Endothelial cell of umbilical vein (primary cell): ENCODE results near the gene CORO2B. TPM values are rescaled to one million over a fixed set of nuclear protein-coding genes. Genes with fewer than 3 reads are reported as not detected.

Source experiments
- BruUV-seq: library from RNA; stranded (reverse); fragments of 400-500 nt; replicated peaks from 2 replicates; lab custom pipeline; 2021; lab: Mats Ljungman, UMichigan
- CTCF ChIA-PET: fragments of 300-600, 350-600 bp; sonication (Branson Sonifier 250); formaldehyde crosslinking; loops from one replicate; lab custom pipeline; 2021; ENCODE audit warnings: antibody characterized with exemption, inconsistent platforms; lab: Charles Lee
- POLR2A ChIA-PET: fragments of 300-600, 350-600 bp; sonication (Branson Sonifier 250); formaldehyde crosslinking; loops from one replicate; lab custom pipeline; 2021; ENCODE audit warnings: antibody characterized with exemption, inconsistent platforms; lab: Charles Lee
- DNase-seq: peaks from one replicate; pipeline ENCODE4 v3.0.0-alpha.2; 2011; ENCODE audit warnings: low read depth, low spot score
- FAIRE-seq: peaks from 2 replicates; lab custom pipeline; 2011; peaks lifted over from hg19 to GRCh38; lab: Jason Lieb, UNC
- H2AFZ ChIP-seq: 2 replicates; pipeline ENCODE4 v1.6.0; 2012; ENCODE audit warnings: low read depth, low read length, control low read depth, inconsistent platforms
- H3K27ac ChIP-seq: 2 replicates; pipeline ENCODE4 v1.5.1; 2011; ENCODE audit warnings: low read depth, mild to moderate bottlenecking, control low read depth, low read length, moderate library complexity; ENCODE audit not compliant: insufficient read depth
- H3K27me3 ChIP-seq, 2 experiments: 2 replicates each; pipeline versions ENCODE4 v1.6.0 to v1.6.1; 2011; ENCODE audit warnings: low read length in 2 of 2, mixed read lengths in 1 of 2; ENCODE audit not compliant: control insufficient read depth in 2 of 2, insufficient read depth in 2 of 2
- H3K36me3 ChIP-seq, 2 experiments: 2 replicates in 1 of 2; 3 replicates in 1 of 2; pipeline ENCODE4 v1.5.1; 2011; ENCODE audit warnings: low read length in 2 of 2, mild to moderate bottlenecking in 1 of 2, moderate library complexity in 1 of 2; ENCODE audit not compliant: control insufficient read depth in 2 of 2, insufficient read depth in 2 of 2; ENCODE audit errors: extremely low read depth in 1 of 2
- H3K4me1 ChIP-seq: 3 replicates; pipeline ENCODE4 v1.5.1; 2011; ENCODE audit warnings: mild to moderate bottlenecking, low read length; ENCODE audit not compliant: control insufficient read depth, insufficient read depth; ENCODE audit errors: extremely low read depth
- H3K4me2 ChIP-seq: 2 replicates; pipeline ENCODE4 v1.6.1; 2011; ENCODE audit warnings: low read length, control low read depth, mixed read lengths; ENCODE audit not compliant: insufficient read depth
- H3K4me3 ChIP-seq, 3 experiments: fragments of 200-600 bp in 1 of 3; sonication (generic), shearing (Covaris generic) in 1 of 3; replicated peaks in 1 of 3; 2 replicates each; pipeline ENCODE4 v1.5.1; 2011 to 2016; ENCODE audit warnings: control low read depth in 3 of 3, low read length in 3 of 3, mild to moderate bottlenecking in 2 of 3, inconsistent platforms in 1 of 3, low read depth in 1 of 3, moderate library complexity in 1 of 3; ENCODE audit not compliant: insufficient read depth in 1 of 3
- H3K79me2 ChIP-seq: 2 replicates; pipeline ENCODE4 v1.6.0; 2012; ENCODE audit warnings: low read length, inconsistent platforms; ENCODE audit not compliant: control insufficient read depth, insufficient read depth
- H3K9ac ChIP-seq: replicated peaks from 2 replicates; pipeline ENCODE3; 2011; ENCODE audit warnings: low read length, control low read depth; ENCODE audit not compliant: insufficient read depth; ENCODE audit errors: extremely low read depth
- H3K9me1 ChIP-seq: replicated peaks from 3 replicates; pipeline ENCODE4 v1.6.0; 2011; ENCODE audit warnings: mild to moderate bottlenecking, low read length; ENCODE audit not compliant: control insufficient read depth, insufficient read depth; ENCODE audit errors: extremely low read depth
- H3K9me3 ChIP-seq: replicated peaks from 2 replicates; pipeline ENCODE4 v1.5.1; 2012; ENCODE audit warnings: low read length, inconsistent platforms; ENCODE audit not compliant: control insufficient read depth, insufficient read depth
- H4K20me1 ChIP-seq: replicated peaks from 2 replicates; pipeline ENCODE3; 2011; ENCODE audit warnings: mild to moderate bottlenecking, low read length; ENCODE audit not compliant: control insufficient read depth, insufficient read depth; ENCODE audit errors: extremely low read depth
- CTCF ChIP-seq, 2 donors: IDR thresholded peaks; 1 replicate in 1 of 2; 2 replicates in 1 of 2; pipeline ENCODE4 v1.5.1; 2011; ENCODE audit warnings: low read length in 2 of 2, mild to moderate bottlenecking in 2 of 2, moderate library complexity in 2 of 2, control low read depth in 1 of 2, inconsistent platforms in 1 of 2, low read depth in 1 of 2; ENCODE audit not compliant: insufficient read depth in 1 of 2; ENCODE audit errors: extremely low read depth in 1 of 2
- EZH2 ChIP-seq: IDR thresholded peaks from 2 replicates; pipeline ENCODE4 v1.6.1; 2012; ENCODE audit warnings: borderline replicate concordance, low read depth, mild to moderate bottlenecking, moderate library complexity, low read length, inconsistent platforms; ENCODE audit not compliant: severe bottlenecking
- FOS ChIP-seq: IDR thresholded peaks from 2 replicates; pipeline ENCODE4 v1.6.1; 2011; ENCODE audit warnings: mild to moderate bottlenecking, low read length, moderate library complexity, borderline replicate concordance; ENCODE audit not compliant: insufficient read depth
- GATA2 ChIP-seq: IDR thresholded peaks from 2 replicates; pipeline ENCODE4 v1.7.0; 2011; ENCODE audit warnings: low read depth, mild to moderate bottlenecking, moderate library complexity, mixed read lengths, low read length; ENCODE audit not compliant: insufficient read length, insufficient read depth
- JUN ChIP-seq: IDR thresholded peaks from 2 replicates; pipeline ENCODE4 v1.6.1; 2011; ENCODE audit warnings: borderline replicate concordance, low read depth; ENCODE audit not compliant: insufficient read length, insufficient read depth
- MAX ChIP-seq: IDR thresholded peaks from 2 replicates; pipeline ENCODE4 v1.6.1; 2011; ENCODE audit not compliant: insufficient read depth, insufficient read length
- MYC ChIP-seq: IDR thresholded peaks from one replicate; pipeline ENCODE4 v1.6.1; 2011; ENCODE audit warnings: mild to moderate bottlenecking, low read depth, low read length
- POLR2A ChIP-seq: IDR thresholded peaks from 2 replicates; pipeline ENCODE4 v1.6.1; 2012; ENCODE audit warnings: low read depth, mild to moderate bottlenecking, control low read depth, low read length
- POLR2AphosphoS5 ChIP-seq: IDR thresholded peaks from 2 replicates; pipeline ENCODE4 v1.6.1; 2012; ENCODE audit warnings: low read depth, mild to moderate bottlenecking, control low read depth, low read length, moderate library complexity; ENCODE audit not compliant: insufficient read depth
- dilution Hi-C: fragments of 300-500 bp; cut with MboI; formaldehyde crosslinking; loops from one replicate; pipeline ENCODE4 v1.15.0; 2019; ENCODE audit warnings: low sequenced_read_pairs; ENCODE audit not compliant: extremely low pct_ligation_motif_present
- intact Hi-C: fragments of 100-400 bp; cut with micrococcal nuclease; formaldehyde crosslinking; loops from one replicate; pipeline ENCODE4 v1.10.0; 2022
- polyA plus RNA-seq, 4 experiments: library from polyadenylated mRNA; depleted of rRNA in 3 of 4; stranded (reverse) in 3 of 4; unstranded in 1 of 4; fragments of >200 nt; gene quantifications; 2 replicates each; pipeline versions ENCODE4 v1.2.1 to v1.2.3, GENCODE V29; 2011 to 2012; ENCODE audit warnings: missing spikeins in 1 of 4
- total RNA-seq: library from RNA; stranded (reverse); gene quantifications from 2 replicates; pipeline ENCODE4 v1.2.3, GENCODE V29; 2021

CORO2B gene
- total and polyA plus RNA-seq, 2 donors (not counting 3 experiments of a cell fraction or from before 2014, with no cell fraction given) = 2.4 to 3.7 TPM

GRCh38 chr15:68719672-68720071 lies 140.9 kb downstream of the CORO2B start:
- Histone ChIP-seq H3K4me2 (no peak overlapping the region), H3K36me3 (no peaks in the 10 kb centered on the region), H4K20me1 (no peaks in the 10 kb centered on the region), H3K27ac (no peak overlapping the region), H3K4me3 (no peak overlapping the region), H3K27me3 (no peaks in the 10 kb centered on the region), H2AFZ (no peak overlapping the region), H3K79me2 (no peaks in the 10 kb centered on the region), H3K9ac (no peak overlapping the region), H3K9me1 (no peaks in the 10 kb centered on the region), H3K4me1 (no peaks in the 10 kb centered on the region), H3K9me3 (no peaks in the 10 kb centered on the region)
- TF ChIP-seq POLR2AphosphoS5 (no peak), MAX (no peak), POLR2A (no peak), GATA2 (no peak), FOS (no peak)
- dilution Hi-C loops = no loop called here
- CTCF ChIA-PET = interaction anchor here (1.0 to 1.5 kb wide), 3 partner anchors 11 to 46 kb away, joined by 3 to 8 read pairs (median 4); no protein-coding TSS in a partner anchor
- no TSS peak for BruUV-seq
- DNase-seq = no peak
- POLR2A ChIA-PET = no interaction called here
- intact Hi-C loops = no loop called here
- no peak for FAIRE-seq

- no peaks in the 10 kb centered on the region for H3K4me1 ChIP-seq
- no peaks in the 10 kb centered on the region for H3K27me3 ChIP-seq
- no peaks in the 10 kb centered on the region for H3K36me3 ChIP-seq
- POLR2A ChIA-PET = no interaction called here
- no peak overlapping the region for H3K27ac ChIP-seq
- DNase-seq (no peak), FAIRE-seq (no peak)
- H2AFZ ChIP-seq = no peak overlapping the region
- no peak overlapping the region for H3K4me3 ChIP-seq
- CTCF ChIA-PET = interaction anchor here (1.7 kb wide), 1 partner anchor 17 kb away, joined by 4 read pairs; no protein-coding TSS in a partner anchor
- no peaks in the 10 kb centered on the region for H3K79me2 ChIP-seq
- H3K9me3 ChIP-seq = no peaks in the 10 kb centered on the region
- no peak for TF ChIP-seq GATA2
- TF ChIP-seq FOS = no peak
- no peak for TF ChIP-seq EZH2
- no peak for TF ChIP-seq MAX
- TF ChIP-seq JUN = no peak
- TF ChIP-seq CTCF (IDR thresholded peaks at IDR 0.05; ENCODE audit: extremely low read depth in 1 of 2, insufficient read depth in 1 of 2, low read depth in 1 of 2, low read length in 2 of 2) = no peak
- no peak for TF ChIP-seq POLR2A
- TF ChIP-seq MYC = no peak
- TF ChIP-seq POLR2AphosphoS5 = no peak
- no peaks in the 10 kb centered on the region for H3K9me1 ChIP-seq
- H3K9ac ChIP-seq = no peak overlapping the region
- no TSS peak for BruUV-seq
- H4K20me1 ChIP-seq = no peaks in the 10 kb centered on the region
- intact Hi-C loops (no loop called here), dilution Hi-C loops (no loop called here)
- no peak overlapping the region for H3K4me2 ChIP-seq
Observed at GRCh38 chr15:68721886-68722285, 143.1 kb downstream of the CORO2B start.
